HG03378 (cell line): ENCODE results near the gene BCHE.
A peak's percentile ranks its signal among the peaks of the same experiment; 100 is the strongest.
"Not testable (repeated sequence)": the region's sequence is repeated elsewhere in the genome, so short reads cannot be mapped to it uniquely, and the experiment has no call there.

Experiments used
- ATAC-seq: cut with Tn5 transposase; IDR thresholded peaks from one replicate; pipeline ENCODE4 v1.9.1; 2021; ENCODE audit warnings: mild to moderate bottlenecking, moderate library complexity; ENCODE audit not compliant: unreplicated experiment

Gene BCHE

DNA sequence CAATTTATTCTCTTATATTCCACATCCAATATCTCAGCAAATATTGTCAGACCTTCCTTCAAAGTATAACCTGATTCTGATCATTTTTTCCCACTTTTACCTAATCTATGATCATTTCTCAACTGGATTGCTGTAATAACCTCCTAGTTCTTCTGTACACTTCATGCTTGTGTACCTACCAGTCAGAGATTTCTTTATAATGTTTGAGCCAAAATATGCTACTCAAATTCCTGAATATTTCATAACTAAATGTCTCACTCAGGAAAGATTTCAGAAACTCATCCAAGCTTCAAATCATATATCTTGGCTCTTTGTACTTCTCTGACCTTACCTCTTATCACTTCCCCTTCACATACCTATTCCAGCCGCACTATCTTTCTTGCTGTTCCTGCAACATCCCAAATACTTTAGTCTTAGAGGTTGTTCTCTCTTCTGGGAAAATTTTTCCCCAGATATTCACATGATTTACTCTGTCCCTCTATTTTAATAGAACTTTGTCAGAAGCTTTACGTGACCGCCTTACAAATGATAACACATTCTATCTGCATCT, 20.0 kb downstream of the BCHE start:
- ATAC-seq: no peak

DNA sequence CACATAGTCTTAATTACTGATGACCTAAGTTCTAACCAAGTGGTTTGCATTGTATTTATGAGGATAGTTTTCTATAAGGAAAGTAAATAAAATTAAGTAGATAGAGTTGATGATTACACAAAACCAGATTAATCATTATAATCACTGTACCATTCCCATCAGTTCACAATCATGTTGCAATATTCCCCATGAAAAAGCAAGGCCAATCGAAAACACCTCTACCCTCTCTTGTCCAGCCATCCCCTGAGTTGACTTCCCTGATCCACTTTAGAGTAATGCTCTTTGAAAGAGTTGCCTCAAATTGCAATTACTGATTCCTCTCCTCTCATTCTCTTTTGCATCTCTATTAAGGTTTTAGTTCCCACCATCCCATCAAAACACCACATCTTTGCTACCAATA, 21.0 kb downstream of the BCHE start:
- no peak for ATAC-seq

DNA sequence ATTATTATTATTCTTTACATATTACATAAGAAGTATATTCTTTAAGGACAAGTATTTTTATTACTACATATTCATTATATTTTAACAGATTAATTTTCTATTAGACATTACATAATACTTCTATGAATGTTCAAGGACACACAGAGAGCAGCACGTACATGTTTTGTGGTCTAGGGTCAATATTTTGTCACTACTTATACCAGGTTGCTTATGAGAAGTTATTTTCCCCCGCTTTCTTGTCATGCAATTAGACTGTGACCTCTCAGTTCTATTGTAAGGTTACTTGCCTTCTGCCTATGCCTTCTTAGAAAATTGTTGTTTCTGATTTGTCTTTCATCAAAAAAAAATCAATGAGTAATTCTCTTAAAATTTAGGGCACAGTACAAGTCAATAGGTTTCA, 21.5 kb downstream of the BCHE start:
- ATAC-seq: no peak

DNA sequence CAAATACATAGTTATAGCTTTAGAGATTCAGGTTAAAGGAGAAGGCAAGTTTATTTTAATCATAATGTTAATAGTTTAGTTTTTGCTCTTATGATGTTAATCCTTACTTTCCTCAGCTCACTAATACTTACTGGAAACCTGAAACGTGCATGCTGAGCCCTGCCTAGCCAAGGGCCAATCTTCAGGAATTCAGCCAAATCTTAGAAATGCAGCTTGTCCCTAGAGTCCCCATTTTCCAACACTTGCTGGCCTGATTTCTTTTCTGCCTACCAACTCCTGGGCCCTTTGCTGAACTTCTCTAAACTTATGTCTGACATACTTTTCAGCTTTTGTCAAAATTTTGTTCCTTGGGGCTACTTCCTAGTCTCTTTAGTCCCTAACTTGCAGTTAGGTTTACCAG, 22.8 kb downstream of the BCHE start:
- no peak for ATAC-seq

DNA sequence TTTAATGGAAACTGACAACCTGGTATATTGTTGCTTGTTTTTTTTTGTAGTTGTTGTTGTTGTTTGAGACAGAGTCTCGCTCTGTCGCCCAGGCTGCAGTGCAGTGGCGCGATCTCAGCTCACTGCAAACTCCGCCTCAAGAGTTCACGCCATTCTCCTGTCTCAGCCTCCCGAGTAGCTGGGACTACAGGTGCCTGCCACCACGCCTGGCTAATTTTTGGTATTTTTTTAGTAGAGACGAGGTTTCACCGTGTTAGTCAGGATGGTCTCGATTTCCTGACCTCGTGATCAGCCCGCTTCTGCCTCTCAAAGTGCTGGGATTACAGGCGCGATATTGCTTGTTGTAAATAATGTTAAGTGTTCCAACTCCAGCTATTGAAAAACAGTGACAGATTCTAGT, 29.3 kb downstream of the BCHE start:
- not testable (repeated sequence) for ATAC-seq

DNA sequence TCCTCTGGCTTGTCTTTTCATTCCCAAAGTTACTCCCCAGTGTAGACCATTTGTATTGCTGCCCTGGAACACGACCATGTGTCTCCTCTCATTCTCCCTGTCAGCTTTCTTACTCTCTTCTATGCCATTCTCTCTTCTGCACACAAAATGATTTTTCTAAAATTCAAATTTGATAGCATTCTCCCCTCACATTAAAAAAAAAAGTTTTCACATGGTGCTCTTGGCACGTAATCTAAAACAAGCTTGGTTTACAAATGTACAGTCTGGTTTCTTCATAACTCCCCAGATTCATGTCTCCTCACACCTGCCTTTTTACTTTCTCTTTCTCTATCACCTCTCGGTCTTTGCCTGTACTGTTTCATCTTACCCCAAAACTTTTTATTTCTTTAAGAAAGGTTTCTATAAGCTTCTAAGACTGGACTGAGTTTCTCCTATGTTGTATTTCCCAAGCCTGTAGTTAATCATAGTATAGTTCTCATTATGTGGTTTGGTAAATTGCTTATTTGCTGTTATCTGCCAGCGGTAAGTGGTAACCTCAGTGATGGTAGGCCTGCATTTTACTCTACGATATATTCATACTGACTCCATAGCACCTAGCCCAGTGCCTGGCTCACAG, 31.2 kb downstream of the BCHE start:
- ATAC-seq: peak; percentile 59

DNA sequence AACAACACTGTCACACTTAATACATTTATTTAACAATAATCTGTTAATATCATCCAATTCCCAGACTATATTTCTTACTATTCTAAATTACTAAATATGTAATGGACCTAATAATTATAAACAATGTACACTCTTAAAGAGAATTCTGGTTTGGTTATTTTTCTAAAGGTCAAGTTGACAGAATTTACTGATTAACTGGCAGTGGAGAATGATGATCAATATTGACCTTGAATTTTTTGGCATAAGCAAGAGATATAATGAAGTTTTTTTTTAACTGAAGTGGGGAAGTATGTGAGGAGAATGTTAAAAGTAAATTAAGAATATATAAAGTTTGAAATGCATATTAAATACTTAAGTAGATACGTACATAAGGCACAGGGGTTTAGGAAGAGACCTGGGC, 33.8 kb downstream of the BCHE start:
- no peak for ATAC-seq

DNA sequence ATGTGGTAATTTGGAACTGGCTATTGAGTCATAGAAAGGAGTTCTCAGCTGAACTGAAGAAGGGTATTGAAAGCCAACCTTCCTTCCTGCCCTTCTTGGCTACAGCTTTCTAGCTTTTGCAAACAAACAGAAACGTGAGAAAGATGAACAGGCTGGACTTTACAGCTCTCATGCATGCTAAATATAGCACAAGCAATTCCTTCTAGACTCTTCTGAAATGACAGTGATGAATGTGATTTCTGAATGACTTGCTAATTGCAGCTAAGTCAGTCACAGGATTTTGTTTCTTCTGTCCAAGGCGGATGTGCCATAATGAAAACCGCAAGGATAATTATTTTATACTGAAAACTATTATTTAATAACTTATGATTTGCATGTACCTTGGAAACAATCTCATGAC, 36.3 kb downstream of the BCHE start:
- ATAC-seq: no peak

DNA sequence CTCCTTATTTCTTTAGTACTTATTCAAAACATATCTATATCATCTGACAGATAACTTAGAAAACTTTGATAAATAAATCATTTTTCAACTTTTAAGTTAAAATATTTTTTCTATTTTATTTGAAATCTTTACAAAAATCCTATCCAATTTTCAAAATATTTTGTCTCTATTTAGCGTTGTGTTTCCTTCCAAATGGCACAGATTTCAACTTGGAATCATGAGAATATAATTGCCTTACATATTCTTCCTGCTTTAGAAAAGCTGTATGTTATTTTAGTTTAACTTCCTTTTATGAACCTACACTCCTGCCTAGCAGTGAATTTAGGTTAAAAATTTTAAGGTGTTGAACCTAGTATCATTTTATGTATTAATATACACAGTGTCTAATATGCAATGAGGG, 38.2 kb downstream of the BCHE start:
- ATAC-seq: no peak

DNA sequence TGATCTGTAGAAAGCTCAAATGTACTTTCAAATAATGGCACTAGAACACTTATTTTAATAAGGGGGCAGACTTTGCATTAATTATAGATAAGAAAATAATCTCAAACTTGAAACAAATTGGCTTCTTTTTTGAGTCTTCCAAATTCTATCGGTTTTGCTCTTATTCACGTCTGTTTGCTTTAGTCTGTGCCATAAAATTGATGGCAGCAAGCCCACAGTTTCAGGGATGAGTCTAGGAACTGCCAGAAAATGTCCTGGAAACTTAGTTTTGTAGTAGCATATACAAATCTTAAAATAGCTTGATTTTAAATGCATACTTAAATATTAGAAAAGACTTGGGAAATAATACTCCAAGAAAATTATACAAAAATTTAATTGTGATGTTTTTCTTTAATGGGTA, 39.7 kb downstream of the BCHE start:
- ATAC-seq: no peak

DNA sequence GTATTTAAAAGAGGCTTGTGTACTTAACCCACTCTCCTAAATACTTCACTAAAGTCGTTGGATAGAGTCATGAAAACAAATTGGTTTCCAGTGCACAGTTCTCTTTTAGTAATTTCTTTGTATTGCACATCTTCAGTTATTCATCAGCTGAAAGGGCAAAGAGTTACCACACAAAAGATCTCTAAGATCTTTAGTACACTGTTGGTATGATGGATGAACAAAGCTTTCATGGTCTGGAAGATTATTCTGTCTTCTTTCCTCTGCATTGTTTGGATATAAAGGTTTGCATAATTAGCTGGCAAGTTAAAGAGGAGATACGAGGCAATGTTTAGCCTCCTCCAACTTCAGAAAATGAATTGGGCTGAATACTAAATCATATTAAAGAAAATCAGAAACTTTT, 40.5 kb downstream of the BCHE start:
- ATAC-seq: no peak

DNA sequence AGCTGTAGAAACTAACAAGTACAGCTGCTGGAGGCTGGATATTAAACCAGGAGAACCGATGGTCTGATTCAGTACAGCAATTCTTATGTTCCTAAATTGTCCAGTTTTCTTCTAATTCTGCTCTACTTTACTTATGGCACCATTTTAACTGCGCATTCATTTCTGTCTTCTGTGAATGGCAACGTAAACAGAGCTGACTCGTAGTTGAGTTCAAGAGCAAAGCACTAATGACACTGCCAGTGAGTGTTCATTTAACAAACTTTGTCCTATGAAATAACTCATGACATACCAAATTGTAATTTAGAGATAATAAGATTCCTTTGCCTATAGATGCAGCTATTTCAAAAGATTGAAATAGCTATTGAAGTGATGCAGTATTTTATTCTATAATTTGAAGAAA, 48.7 kb downstream of the BCHE start:
- ATAC-seq: no peak

DNA sequence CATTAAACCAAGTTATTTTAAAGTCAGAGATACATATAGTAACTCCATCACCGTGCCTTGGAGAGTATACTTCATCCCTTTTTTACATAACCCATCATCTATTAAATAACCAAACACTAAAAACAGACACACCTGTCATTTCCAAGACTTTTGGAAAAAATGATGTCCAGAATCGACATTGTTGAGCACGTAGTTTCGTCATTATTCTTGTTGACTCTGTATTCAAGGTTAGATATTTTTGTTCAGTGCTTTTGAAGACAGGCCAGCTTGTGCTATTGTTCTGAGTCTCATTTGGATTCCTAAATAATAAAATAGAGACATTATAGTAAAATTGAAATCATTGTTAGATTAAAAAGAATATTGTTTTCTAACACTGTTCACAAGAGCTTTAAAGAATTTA, 51.2 kb downstream of the BCHE start:
- no peak for ATAC-seq

DNA sequence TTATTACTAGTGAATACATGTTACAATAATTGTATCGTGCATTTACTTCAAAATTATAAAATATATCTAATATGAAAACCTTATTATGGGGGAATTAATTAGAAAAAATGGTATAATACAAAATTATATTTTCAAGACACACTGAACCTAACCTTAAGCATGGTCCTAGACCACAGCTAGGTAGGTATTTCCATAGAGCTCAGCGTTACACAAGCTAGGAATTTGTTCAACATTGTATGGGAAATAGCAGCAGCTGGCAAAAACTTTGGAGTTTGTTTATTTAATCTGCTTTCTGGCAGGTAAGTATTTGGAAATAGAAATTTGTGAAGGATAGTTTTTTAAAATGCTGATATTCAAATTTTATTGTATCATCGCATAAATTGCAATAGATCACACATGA, 52.9 kb downstream of the BCHE start:
- ATAC-seq: no peak

DNA sequence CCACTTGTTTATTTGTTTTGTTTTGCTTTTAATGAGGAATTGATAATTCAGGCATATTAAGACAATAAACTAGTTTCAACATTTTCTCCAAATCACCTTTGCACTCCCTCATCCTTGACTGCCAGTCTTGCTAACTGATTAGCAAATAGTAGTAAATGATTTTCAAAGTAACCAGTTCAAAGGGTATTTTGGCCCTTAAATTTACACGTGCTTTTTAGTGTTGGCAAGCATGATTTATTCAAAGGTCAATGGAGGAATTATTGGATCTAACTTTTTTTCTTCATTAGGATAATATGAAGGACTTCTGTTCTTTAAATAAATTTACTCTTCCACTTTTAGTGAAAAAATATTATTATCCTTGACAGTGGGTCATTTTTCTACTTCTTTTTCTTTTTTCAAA, 53.8 kb downstream of the BCHE start:
- no peak for ATAC-seq

DNA sequence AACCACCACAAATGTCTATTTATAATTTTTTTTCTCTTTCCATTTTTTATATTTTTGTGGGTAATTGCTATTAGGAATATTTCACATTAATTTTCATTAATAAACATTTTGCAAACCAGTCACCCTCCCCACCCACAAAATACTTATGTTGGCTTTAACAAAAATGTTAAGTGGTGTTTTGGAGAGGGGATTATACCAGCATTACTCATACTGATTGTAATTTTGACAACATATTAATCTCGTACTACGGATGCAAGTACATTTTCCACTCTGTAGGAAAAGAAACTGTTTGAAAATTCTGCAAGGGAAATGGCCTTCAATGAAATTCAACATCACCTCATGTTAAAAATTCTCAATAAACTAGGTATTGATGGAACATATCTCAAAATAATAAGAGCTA, 58.3 kb downstream of the BCHE start:
- ATAC-seq: no peak

DNA sequence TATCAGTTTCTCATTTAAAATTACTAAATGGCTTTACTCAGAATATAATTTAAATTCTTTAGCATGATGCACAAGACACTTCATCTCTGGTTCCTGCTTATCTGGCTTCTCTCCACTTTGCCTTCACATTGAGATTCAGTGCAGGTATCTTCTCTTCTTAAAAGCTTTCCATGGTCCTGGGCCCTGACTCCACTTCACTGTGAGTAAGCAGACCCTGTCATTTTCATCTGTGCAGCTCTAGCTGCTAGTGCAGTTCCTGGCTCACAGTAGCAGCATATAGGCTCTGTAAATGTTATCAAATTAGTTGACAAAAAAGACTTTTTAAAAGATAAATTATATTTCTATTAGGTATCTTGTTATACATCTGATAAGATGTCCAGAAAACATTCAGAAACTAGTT, 58.8 kb downstream of the BCHE start:
- no peak for ATAC-seq

DNA sequence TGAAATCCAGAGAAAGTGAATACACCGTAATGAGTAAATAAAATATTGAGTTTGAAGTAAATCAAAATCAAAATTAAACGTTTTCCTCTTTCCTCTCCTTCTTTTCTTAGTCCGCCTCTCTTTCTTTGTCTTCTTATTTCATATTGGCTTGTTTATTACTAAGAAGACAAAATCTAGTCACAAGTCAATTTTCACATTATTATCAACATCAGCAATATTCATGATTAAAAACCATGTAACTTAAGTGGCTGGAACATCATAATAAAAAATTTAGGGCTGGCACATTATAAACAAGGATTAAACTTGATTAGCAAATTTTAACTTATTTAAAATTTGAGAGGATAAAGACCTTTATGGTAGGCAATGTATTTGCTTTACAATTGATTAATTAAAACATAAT, 61.4 kb downstream of the BCHE start:
- no peak for ATAC-seq

DNA sequence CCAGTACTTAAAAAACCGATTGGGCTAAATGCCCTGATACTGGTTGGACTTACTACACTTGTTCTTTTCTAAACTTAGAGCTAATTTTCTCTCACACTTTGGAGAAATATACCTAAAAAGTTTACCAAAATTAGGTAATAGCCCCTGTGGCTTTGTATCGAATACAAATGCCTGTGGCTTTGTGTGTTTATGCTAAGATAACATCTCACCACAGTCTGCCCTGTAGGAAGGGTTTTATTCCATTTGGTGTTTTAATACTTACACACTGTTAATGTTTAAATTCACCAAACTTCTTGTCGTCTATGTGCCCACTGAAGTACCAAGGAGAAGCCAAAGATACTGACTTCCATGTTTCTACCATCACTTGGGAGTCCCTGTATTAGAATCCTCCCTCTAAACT, 66.4 kb downstream of the BCHE start:
- ATAC-seq: no peak

DNA sequence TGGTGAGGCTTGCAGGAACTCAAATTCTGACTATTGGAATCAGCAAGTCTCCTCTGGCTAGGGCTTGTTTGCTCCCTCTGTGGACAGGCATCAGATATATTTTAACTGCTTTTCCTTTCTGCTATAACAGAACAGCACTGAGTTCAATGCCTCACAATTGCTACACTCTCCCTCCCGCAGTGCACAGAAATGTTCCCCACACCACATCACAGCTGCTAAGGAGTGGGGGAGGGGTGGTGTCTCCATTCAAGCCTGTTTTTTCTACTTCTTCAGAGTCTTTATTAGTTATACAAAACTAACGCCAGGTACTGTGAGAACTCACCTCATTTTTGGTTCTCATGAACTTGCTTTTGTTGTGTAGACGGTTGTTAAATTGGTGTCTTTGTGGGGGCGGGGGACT, 68.5 kb downstream of the BCHE start:
- no peak for ATAC-seq

DNA sequence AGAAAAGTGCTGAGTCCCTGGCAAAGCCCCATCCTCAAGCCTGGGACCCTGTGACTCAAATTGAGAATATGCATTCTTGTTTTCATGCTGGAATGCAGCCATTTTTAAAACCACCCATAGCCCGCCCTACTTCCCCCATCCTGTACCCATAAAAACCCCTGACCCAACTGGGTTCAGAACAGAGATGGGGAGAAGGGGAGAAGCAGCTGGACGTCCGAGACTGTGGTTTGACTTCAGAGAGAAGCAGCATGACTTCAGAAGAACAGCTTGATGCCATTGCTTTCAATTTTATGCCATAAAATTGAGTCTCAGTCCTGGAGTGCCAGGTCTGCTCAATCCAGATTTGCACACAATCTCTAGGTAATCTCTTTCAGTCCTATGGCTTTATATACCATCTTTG, 78.2 kb downstream of the BCHE start:
- no peak for ATAC-seq

DNA sequence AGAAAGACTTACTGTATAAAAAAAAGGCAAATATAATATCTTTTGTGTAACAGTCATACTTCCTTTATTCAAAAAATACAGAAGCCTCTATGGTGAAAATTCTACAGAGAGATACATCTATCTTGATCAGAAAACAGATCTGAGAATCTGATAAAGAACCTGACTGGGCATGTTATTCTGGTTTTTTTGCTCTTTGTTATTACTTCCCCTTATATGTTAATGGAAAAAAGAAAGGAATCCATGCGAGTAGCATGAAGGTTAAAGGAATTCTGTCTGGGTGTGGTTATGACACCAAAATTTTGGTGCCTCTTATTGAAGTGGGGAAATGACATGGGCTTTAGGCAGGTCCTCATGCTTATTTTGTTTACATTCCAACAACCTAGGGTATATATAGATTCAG, 81.7 kb downstream of the BCHE start:
- no peak for ATAC-seq

DNA sequence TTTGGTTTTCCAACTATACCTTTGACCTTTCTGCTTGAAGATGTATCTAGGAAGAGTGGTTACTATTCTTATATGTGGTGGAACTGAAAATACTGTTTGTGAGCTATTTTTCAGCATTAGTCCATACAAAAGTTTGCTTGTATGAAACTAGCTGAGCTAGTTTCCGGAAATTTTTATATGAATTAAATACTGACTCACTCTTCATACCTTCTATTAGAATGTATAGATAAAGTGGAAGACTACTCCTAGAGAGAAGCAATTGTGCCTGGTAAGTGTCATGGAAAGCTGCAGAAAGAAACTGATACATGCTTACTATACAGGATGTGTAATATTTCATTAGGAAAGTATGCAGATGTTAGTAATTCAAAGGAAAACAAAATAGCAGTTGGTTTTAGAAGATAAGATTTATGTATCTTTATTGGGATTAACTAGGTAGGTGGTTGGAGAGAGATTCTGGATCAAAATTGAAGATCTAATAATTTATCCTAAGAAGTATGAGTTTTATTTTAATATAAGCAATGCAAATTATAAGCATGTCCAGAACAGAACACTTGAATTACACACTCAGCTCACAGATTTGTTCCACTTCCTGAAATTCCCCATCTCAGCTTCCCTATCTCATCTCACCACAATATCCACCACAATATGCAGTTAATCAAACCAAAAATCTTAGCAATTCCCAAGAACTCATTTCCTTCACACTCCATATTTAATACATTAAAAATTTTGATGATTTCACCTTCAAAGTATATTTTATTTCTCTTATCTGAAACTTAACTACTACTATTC, 82.8 kb downstream of the BCHE start:
- no peak for ATAC-seq
